ENCODE data around the gene ZNHIT1.

The ZNHIT1 gene

GRCh38 chr7:101217388-101218235 lies at the start of gene ZNHIT1, which contains the start of gene PLOD3:
Gene ZNHIT1 (plus strand): TSS chr7:101218165. CDS start chr7:101218196, 31 bp downstream.
Gene PLOD3 (minus strand): TSS chr7:101217581. CDS start chr7:101217274, 307 bp downstream.
- peaks cover 52% of the 10 kb centered on the region for H3K4me1 Mint-ChIP-seq
- peak within 1 kb of the TSS; percentile 98 for H3K4me3 Mint-ChIP-seq
- no peaks in the 10 kb centered on the region for H3K27me3 Mint-ChIP-seq
- no peaks in the 10 kb centered on the region for H3K9me3 Mint-ChIP-seq
- peak within 1 kb of the TSS; percentile 94 for H3K27ac Mint-ChIP-seq
- peak; percentile 88 for ATAC-seq
- peaks cover 39% of the 10 kb centered on the region for H3K36me3 Mint-ChIP-seq

DNA sequence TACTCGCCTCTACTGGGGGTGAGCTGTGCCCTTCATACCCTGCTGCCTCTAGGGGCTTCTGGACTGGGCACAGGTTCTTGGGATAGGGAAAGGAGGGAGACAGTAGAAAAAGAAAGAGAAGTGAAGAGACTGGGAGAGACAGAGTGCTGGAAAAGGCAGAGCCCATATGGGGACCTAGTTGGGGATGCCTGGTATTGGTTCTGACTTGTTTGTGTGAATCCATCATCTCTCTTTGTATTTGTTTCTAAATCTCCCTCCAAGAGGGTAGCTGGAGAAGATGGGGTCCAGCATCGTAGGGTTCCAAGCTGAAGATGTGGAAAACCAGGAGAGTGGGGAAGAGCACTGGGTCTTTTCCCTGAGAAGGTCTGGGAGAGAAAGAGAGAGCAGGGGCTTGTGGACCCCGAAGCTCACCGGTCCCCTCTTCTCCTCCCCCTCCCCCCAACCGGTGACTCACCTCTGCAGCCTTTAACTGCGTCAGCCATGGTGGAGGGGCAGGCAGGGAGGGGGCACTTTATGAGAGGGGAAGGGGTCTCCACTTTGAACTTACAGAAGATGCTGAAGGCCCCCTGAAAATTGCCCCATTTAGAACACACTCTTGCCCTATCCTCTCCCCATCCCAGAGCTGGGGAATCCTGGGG lies 49.4 kb upstream of the ZNHIT1 start:
- peaks cover 85% of the 10 kb centered on the region for H3K4me1 Mint-ChIP-seq
- H3K4me3 Mint-ChIP-seq: no peak overlapping the region
- H3K36me3 Mint-ChIP-seq: peaks cover 5% of the 10 kb centered on the region
- no peak for ATAC-seq
- no peak overlapping the region for H3K27ac Mint-ChIP-seq
- H3K9me3 Mint-ChIP-seq: no peaks in the 10 kb centered on the region
- H3K27me3 Mint-ChIP-seq: peaks cover 92% of the 10 kb centered on the region

DNA sequence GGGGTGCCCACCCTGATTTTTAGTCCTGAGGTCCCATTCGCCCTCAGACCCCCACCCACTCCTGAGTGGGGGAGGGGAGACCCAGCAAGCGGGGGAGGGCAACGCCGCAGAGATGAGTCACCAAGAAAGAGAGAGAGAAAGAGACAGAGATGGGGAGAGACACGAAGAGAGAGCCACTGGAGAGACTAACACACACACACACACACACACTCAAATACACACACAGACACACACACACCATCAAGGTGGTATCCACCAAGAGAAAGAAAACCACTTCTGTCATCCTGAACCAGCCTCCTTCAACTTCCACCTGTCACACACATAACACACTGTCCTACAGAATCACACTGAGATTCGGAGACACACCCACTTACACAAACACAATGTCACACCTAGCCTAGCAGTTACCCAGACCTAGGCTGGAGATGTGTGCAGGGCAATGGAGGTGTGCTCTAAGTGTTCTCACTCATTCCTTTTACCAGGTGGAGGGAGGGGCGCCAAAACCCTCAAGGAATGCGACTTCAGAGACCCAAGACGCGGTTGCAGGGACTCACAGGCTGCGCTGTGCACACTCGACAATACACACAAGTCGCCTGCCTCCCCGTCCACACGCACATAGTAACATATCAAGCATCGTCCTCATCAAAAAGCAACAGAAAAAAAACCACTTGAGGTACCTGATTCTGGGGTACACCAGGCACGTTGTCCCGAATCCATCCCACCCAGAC lies 48.7 kb upstream of the ZNHIT1 start:
- no peak for ATAC-seq
- H3K4me1 Mint-ChIP-seq: peaks cover 90% of the 10 kb centered on the region
- H3K4me3 Mint-ChIP-seq: peak overlapping the region; percentile 16
- H3K36me3 Mint-ChIP-seq: peaks cover 5% of the 10 kb centered on the region
- H3K27me3 Mint-ChIP-seq: peaks cover 100% of the 10 kb centered on the region
- no peak overlapping the region for H3K27ac Mint-ChIP-seq
- peaks cover 3% of the 10 kb centered on the region for H3K9me3 Mint-ChIP-seq

- Mint-ChIP-seq H3K27ac (no peak overlapping the region), H3K9me3 (peaks cover 3% of the 10 kb centered on the region), H3K36me3 (peaks cover 5% of the 10 kb centered on the region), H3K27me3 (peaks cover 100% of the 10 kb centered on the region), H3K4me3 (peak overlapping the region; percentile 16), H3K4me1 (peaks cover 90% of the 10 kb centered on the region)
- ATAC-seq: peak; percentile 27
These were observed 48.0 kb upstream of the ZNHIT1 start for GRCh38 chr7:101169838-101170551.

GRCh38 chr7:101170617-101171441 lies 47.1 kb upstream of the ZNHIT1 start:
- no peak for ATAC-seq
- peak overlapping the region; percentile 18 for H3K27ac Mint-ChIP-seq
- H3K9me3 Mint-ChIP-seq: peaks cover 3% of the 10 kb centered on the region
- peaks cover under 1% of the 10 kb centered on the region for H3K36me3 Mint-ChIP-seq
- H3K4me3 Mint-ChIP-seq: peak overlapping the region; percentile 47
- peaks cover 86% of the 10 kb centered on the region for H3K4me1 Mint-ChIP-seq
- peaks cover 100% of the 10 kb centered on the region for H3K27me3 Mint-ChIP-seq

DNA sequence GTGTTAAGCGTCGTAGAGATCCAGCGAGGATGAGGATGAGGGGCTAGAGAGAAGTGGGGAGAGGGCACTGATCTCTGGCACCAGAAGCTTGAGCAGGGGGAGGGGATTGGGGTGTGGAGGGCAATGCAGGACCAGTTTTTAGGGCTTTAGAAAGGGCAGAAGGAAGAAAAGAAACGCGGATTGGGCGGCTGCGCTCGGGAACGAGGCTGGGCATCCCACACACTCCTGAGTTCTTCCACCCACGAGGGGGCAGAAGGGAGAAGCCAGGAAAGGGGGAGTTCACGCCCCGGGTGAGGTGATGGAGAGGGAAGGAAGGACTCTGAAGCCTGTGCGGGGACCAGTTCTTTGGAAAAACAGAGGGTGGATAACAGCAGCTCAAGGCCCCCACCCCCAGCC lies 46.5 kb upstream of the ZNHIT1 start:
- Mint-ChIP-seq H3K27me3 (peaks cover 100% of the 10 kb centered on the region), H3K27ac (peak overlapping the region; percentile 18), H3K4me3 (peak overlapping the region; percentile 47), H3K36me3 (no peaks in the 10 kb centered on the region), H3K4me1 (peaks cover 80% of the 10 kb centered on the region), H3K9me3 (peaks cover 3% of the 10 kb centered on the region)
- no peak for ATAC-seq

- Mint-ChIP-seq H3K9me3 (peaks cover 3% of the 10 kb centered on the region), H3K4me3 (peak overlapping the region; percentile 65), H3K27me3 (peaks cover 100% of the 10 kb centered on the region), H3K4me1 (peaks cover 73% of the 10 kb centered on the region), H3K36me3 (no peaks in the 10 kb centered on the region), H3K27ac (no peak overlapping the region)
- peak; percentile 52 for ATAC-seq
These were observed 45.7 kb upstream of the ZNHIT1 start for GRCh38 chr7:101172005-101172853.

- Mint-ChIP-seq H3K4me3 (peak overlapping the region; percentile 65), H3K27ac (no peak overlapping the region), H3K27me3 (peaks cover 100% of the 10 kb centered on the region), H3K9me3 (peaks cover 3% of the 10 kb centered on the region), H3K36me3 (no peaks in the 10 kb centered on the region), H3K4me1 (peaks cover 71% of the 10 kb centered on the region)
- ATAC-seq: no peak
These were observed 44.9 kb upstream of the ZNHIT1 start for GRCh38 chr7:101172854-101173751.

- Mint-ChIP-seq H3K4me1 (peaks cover 65% of the 10 kb centered on the region), H3K27me3 (peaks cover 99% of the 10 kb centered on the region), H3K9me3 (peaks cover 3% of the 10 kb centered on the region), H3K4me3 (peak overlapping the region; percentile 25), H3K36me3 (no peaks in the 10 kb centered on the region), H3K27ac (no peak overlapping the region)
- ATAC-seq: no peak
These were observed 44.2 kb upstream of the ZNHIT1 start for GRCh38 chr7:101173752-101174244.

DNA sequence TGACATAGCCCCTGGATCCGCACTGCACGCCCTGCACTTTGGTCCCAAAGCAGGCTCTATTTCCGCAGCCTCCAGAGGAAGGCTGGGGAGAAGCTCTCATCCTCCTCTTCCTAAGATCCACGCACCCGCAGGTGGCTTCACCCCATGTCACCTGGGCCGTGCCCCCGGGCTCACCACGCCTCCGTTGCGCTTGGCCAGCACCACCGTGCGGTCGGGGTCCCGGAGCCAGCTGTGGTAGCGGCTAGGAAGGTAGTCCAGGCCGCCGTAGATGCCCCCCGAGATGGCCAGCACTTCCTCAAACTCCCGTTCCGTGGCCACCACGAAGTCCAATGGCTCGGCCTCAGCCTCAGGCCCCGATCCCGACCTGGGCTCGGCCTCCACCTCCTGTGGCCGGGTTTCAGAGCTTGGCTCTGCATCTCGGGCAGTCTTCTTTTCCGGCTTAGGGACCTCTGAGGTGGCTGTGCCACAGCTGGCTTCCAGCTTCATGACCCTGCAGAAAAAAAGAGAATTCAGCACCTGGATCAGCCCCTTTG lies 43.6 kb upstream of the ZNHIT1 start:
- peaks cover 65% of the 10 kb centered on the region for H3K4me1 Mint-ChIP-seq
- H3K27ac Mint-ChIP-seq: no peak overlapping the region
- peak overlapping the region; percentile 25 for H3K4me3 Mint-ChIP-seq
- H3K9me3 Mint-ChIP-seq: peaks cover 3% of the 10 kb centered on the region
- H3K27me3 Mint-ChIP-seq: peaks cover 99% of the 10 kb centered on the region
- no peaks in the 10 kb centered on the region for H3K36me3 Mint-ChIP-seq
- no peak for ATAC-seq

DNA sequence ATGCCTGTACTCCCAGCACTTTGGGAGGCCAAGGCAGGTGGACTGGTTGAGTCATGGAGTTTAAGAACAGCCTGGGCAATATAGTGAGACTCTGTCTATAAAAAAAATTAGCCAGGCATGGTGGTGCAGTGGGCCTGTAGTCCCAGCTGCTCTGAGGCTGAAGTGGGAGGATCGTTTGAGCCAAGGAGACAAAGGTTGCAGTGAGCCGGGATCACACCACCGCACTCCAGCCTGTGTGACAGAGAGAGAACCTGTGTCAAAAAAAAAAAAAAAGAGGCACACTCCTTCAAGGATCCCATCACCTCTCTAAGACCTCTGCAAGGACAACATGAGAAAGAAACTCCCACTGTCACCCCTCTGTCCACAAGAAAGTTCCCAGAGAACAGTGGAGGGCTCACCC lies 42.3 kb upstream of the ZNHIT1 start:
- Mint-ChIP-seq H3K4me1 (peaks cover 65% of the 10 kb centered on the region), H3K27ac (no peak overlapping the region), H3K36me3 (no peaks in the 10 kb centered on the region), H3K4me3 (no peak overlapping the region), H3K27me3 (peaks cover 99% of the 10 kb centered on the region), H3K9me3 (peaks cover 3% of the 10 kb centered on the region)
- no peak for ATAC-seq

DNA sequence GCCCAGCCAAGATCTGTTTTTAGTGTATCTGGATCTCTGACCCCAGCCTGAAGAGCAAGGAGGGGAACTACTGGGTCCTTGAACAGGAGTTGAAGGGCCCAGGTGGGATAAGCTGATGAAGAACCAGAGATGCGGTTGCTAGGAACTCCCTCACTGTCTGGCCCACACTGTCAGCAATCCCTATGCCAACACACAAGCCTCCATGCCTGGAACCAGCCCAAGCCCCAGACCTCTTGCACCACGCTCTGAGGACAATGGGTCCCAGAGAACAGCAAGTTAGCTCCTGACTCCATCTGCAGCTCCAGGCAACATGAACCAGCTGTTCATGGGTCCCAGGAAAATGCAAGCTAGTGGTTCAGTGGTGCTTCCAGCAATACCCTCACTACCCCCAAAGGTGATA lies 40.3 kb upstream of the ZNHIT1 start:
- H3K4me3 Mint-ChIP-seq: no peak overlapping the region
- peaks cover 48% of the 10 kb centered on the region for H3K4me1 Mint-ChIP-seq
- no peak overlapping the region for H3K27ac Mint-ChIP-seq
- H3K9me3 Mint-ChIP-seq: peaks cover 3% of the 10 kb centered on the region
- H3K36me3 Mint-ChIP-seq: no peaks in the 10 kb centered on the region
- H3K27me3 Mint-ChIP-seq: peaks cover 94% of the 10 kb centered on the region
- no peak for ATAC-seq
